Measurements from ENCODE around the gene SH3D19. TPM values are rescaled to one million over a fixed set of nuclear protein-coding genes. Genes with fewer than 3 reads are reported as not detected.
"Not testable (repeated sequence)": the region's sequence is repeated elsewhere in the genome, so short reads cannot be mapped to it uniquely, and the experiment has no call there.

The SH3D19 gene
- polyA plus RNA-seq, 1 donor = 35.2 TPM

- DNase-seq = no peak
These were observed 40.7 kb downstream of the SH3D19 start for GRCh38 chr4:151284534-151285245.

- DNase-seq = peak; percentile 57
These were observed 48.4 kb downstream of the SH3D19 start, which contains the start of gene PRSS48 for GRCh38 chr4:151276787-151277562. Gene PRSS48, plus strand, starts transcription at chr4:151277161. Its CDS starts 12 bp downstream, at chr4:151277173.

GRCh38 chr4:151268905-151269304, 56.5 kb downstream of the SH3D19 start:
- not testable (repeated sequence) for DNase-seq

- no peak for DNase-seq
These were observed 57.4 kb downstream of the SH3D19 start for GRCh38 chr4:151267822-151268535.

GRCh38 chr4:151267104-151267503, 58.3 kb downstream of the SH3D19 start:
- DNase-seq = no peak

GRCh38 chr4:151266497-151266896, 58.9 kb downstream of the SH3D19 start:
- no peak for DNase-seq

- no peak for DNase-seq
These were observed 62.0 kb downstream of the SH3D19 start for GRCh38 chr4:151263455-151263854.

GRCh38 chr4:151260526-151260925, 64.9 kb downstream of the SH3D19 start:
- no peak for DNase-seq

GRCh38 chr4:151259752-151260151, 65.7 kb downstream of the SH3D19 start:
- DNase-seq = no peak

- DNase-seq = no peak
These were observed 67.7 kb downstream of the SH3D19 start for GRCh38 chr4:151257704-151258103.

- no peak for DNase-seq
These were observed 69.3 kb downstream of the SH3D19 start for GRCh38 chr4:151256134-151256533.

- DNase-seq = not testable (repeated sequence)
These were observed 69.7 kb downstream of the SH3D19 start for GRCh38 chr4:151255680-151256079.

- DNase-seq = not testable (repeated sequence)
These were observed 70.2 kb downstream of the SH3D19 start for GRCh38 chr4:151255226-151255625.

- DNase-seq = no peak
These were observed 73.7 kb downstream of the SH3D19 start for GRCh38 chr4:151251603-151252304.

GRCh38 chr4:151250706-151251105, 74.7 kb downstream of the SH3D19 start:
- DNase-seq = no peak

- DNase-seq = no peak
These were observed 76.9 kb downstream of the SH3D19 start for GRCh38 chr4:151248519-151248918.

GRCh38 chr4:151247395-151247794, 78.0 kb downstream of the SH3D19 start:
- DNase-seq = no peak

GRCh38 chr4:151246742-151247141, 78.7 kb downstream of the SH3D19 start:
- DNase-seq = no peak

GRCh38 chr4:151242305-151242704, 83.1 kb downstream of the SH3D19 start:
- DNase-seq = no peak

GRCh38 chr4:151239608-151240007, 85.8 kb downstream of the SH3D19 start:
- DNase-seq = no peak

GRCh38 chr4:151238477-151238876, 86.9 kb downstream of the SH3D19 start:
- no peak for DNase-seq

GRCh38 chr4:151236036-151236435, 89.4 kb downstream of the SH3D19 start:
- DNase-seq = no peak
